GM19351 (cell line): ENCODE data around the gene GPR135.

Experiments used
- ATAC-seq: cut with Tn5 transposase; IDR thresholded peaks from one replicate; pipeline ENCODE4 v1.9.1; 2021; ENCODE audit warnings: mild to moderate bottlenecking, moderate library complexity; ENCODE audit not compliant: unreplicated experiment

GPR135 gene

DNA sequence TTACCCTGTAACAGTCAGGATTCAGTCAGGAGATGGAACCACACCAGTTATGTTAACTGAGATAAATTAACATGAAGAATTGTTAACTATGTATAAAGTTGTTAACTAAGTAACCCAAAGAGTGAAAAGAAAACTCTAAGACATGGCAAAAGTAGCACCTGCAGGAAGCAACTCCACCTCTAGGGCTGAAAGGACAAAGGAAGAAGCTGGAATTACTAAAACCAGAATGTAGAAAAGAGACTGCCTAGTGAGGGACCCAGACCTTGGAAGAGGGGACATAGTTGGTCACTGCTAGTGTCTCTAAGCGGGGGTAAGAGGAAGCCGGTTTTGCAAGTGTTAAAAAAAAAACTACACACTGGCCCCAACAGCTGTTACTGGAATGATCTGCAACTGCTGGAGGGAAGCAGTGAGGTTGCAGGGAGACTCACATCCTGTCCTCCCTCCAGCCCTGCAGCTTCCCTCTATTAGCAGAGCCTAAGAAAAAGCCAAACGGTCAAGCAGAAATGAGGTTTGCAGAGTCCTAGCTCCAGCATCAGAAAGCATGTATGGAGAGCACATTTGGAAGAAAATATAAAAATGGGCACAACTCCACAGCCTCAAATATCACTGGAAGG lies 39.8 kb downstream of the GPR135 start:
- ATAC-seq: no peak

DNA sequence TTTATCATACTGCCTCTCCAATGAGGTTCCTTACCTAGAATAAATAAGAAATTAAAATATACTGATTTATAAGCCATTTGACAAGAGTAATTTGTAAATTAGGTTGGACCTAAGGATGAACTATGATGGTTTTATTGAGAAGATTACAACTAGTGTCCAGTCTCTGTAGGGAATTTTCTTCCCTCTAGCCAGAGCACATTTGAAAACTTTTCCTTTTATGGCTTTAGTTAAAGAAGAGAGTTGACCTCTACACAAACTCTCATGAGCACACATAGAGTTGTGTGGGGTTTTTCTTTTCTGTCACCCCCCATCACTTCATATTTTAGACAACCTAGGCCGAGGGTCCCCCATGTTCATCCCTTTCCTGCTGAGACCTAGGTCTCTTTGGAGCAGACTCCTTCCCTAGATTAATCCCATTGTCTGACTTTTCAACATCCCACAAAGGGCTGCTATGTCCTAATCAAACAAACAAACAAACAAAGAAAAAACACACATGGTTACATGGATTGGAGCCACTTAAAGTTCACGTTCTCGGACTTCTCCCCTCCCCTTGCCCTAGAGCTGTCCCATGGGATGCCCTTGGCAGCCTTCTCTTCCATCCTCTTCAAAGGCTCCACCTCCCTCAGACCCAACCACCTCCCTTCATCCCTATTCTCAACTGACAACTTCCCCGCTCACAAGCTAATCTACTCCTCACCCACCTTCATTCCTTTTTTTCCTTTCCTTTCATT lies 40.7 kb downstream of the GPR135 start:
- no peak for ATAC-seq

DNA sequence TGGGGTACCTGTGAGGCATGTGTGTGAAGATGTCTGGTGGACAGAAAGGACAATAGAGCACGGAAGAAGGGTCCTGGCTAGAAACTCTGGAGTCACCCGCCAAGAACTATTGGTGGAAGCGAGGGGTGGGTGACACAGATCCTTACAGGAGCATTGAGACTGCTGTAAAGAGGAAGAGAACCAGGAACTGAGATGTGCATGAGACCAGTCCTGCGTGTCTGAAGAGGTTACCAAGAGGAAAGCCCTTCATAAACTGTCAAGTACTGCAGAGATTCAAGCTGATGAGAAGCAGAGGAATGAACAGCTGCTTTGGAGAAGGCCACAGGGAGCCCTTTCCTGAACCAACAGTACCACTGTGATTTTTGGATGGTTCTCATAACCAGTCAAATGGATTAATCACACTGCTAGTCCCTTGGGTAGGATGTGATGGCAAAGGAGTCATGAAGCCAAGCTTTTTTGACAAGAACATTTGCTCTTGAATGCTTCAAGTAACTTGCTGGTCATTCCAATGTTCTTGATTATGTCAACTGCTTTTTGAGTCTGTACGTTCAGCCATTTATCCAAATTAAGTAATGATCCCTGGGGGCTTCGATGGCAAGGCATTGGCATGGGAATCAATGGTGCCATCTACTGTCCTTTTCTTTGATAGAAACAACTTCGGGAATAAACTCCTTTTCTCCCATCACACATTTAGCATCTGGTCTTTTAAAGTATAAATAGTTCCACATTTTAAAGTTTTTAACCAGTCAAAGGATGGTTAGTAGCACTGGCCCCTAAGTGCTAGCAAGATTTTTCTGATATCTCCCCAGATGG lies 42.9 kb downstream of the GPR135 start:
- no peak for ATAC-seq

DNA sequence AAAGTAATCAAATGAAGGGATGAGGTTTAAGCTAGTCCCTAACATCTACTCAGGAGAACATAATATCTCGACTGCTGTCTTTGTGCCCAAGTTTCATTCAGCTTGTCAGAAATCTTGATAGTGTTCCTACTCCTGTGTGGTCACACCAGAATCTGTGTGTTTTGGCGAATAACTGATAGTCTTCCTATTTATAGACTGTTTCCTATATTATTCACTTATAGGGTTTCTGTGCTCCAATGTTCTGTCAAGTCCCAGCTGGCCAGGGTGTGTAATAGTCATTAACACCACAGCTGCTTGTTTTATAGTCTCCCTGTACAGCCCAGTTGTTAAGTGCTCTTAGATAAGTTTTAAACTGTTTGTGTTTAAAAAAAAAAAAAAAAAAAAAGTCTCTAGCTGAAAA lies 45.9 kb downstream of the GPR135 start:
- no peak for ATAC-seq

DNA sequence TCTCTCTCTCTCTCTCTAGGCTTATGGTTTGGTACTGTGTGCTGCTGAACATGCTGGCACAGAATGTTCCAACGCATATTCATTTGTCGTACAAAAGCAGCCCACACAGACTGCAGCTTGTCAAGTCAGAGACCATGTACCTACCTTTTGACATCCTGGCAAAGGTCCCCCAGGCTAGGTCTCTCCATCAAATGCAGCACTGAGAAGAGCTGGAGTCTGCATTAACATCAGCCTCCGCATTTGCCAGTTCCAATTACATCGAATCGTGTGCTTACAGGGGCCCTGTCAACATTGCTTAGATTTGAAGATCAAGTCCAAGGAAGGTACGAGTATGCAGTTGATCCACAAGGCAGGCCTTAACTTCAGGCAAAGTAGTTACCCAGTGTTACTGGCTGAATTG lies 47.9 kb downstream of the GPR135 start:
- ATAC-seq: no peak

DNA sequence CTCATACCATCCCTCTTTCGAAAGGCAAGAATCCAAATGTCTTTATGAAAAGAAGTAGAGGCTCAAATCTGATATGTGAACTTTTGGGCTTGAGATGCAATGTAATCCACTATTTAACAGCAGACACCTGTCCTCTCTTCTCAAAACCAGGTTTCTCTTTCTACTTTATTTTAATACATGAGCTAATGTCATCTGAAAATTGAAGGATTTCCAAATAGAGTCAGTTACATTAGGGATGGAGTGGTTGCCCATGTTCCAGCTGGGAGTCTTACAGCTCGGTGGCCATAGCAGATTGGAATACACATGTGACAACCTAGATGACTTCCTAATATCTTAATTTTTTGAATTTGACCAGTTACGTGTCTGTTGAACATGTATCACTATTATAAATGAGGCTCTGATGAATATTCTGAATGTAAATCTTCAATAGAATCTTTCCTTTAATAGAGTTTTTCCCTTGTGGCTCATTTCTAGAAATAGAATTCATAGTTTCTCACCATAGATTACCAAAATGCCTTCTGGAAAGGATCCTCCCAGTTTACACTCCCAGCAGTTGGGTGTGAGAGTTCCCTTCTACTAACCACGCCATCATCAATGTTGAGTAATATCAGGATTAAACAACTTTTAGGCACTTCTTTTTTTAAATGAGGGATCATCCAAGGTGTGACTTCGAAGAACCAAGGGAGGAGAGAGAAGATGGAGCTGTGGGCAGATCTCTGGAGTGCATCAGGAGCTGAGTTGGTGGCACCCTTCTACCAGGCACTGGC lies 49.2 kb downstream of the GPR135 start:
- no peak for ATAC-seq
